ENCODE measurements around the gene RNF180.
"Not testable (repeated sequence)": the region's sequence is repeated elsewhere in the genome, so short reads cannot be mapped to it uniquely, and the experiment has no call there.

Gene RNF180

DNA sequence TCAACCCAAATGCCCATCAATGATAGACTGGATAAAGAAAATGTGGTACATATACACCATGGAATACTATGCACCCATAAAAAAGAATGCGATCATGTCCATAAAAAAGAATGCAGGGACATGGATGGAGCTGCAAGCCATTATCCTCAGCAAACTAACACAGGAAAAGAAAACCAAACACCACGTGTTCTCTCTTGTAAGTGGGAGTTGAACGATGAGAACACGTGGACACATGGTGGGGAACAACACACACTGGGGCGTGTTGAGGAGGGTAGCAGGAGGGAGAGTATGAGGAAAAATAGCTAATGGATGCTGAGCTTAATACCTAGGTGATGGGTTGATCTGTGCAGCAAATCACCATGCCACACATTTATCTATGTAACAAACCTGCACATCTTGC, 233.1 kb downstream of the RNF180 start:
- DNase-seq = not testable (repeated sequence)

- not testable (repeated sequence) for DNase-seq
Observed at GRCh38 chr5:64407103-64407825, 241.6 kb downstream of the RNF180 start.

GRCh38 chr5:64417390-64417789, 251.7 kb downstream of the RNF180 start:
- no peak for DNase-seq

- no peak for DNase-seq
Observed at GRCh38 chr5:64418013-64418412, 252.4 kb downstream of the RNF180 start.

All from COR-L47 (cell line).